Upper lobe of left lung (tissue), 4 donors: Measurements from ENCODE around the gene AAK1.

Source experiments
- EP300 ChIP-seq, 4 donors: sonication (generic); formaldehyde crosslinking; IDR thresholded peaks; one replicate each; pipeline ENCODE4 v1.5.1; 2017; ENCODE audit warnings: antibody characterized with exemption in 4 of 4, control low read depth in 2 of 4
- POLR2A ChIP-seq, 4 donors: fragments of 450-650 bp; IDR thresholded peaks; one replicate each; pipeline ENCODE4 v1.5.1; 2016 to 2017; ENCODE audit warnings: antibody characterized with exemption in 4 of 4, mild to moderate bottlenecking in 2 of 4
- POLR2AphosphoS5 ChIP-seq, 2 donors: sonication (generic); formaldehyde crosslinking; IDR thresholded peaks; one replicate each; pipeline ENCODE4 v1.5.1; 2017; ENCODE audit warnings: antibody characterized with exemption in 2 of 2
- TF ChIP-seq, protein P1 (sequence below), 6 experiments: fragments of 450-650 bp in 4 of 6; fragments of 200-600 bp in 2 of 6; sonication (generic) in 2 of 6; IDR thresholded peaks; one replicate each; pipeline ENCODE4 v1.5.1; 2016 to 2019; ENCODE audit warnings: antibody characterized with exemption in 6 of 6

DNA sequence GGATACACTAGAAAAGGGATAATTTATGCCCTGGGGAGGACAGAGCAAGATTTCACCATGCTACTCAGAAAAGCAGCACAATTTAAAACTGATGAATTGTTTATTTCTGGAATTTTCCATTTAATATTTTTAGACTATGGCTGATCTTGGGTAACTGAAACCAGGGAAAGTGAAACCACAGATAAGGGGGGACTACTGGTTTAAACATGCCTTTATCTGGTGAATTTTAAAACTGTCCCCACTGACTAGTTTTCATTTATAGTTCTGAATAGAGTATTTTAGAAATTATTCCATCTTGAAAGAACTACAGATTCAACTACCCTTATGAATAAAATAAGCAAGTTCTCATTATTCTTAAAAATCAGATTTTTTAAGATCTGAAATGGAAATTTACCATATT is 221.3 kb downstream of the AAK1 start:
- TF ChIP-seq POLR2A (IDR thresholded peaks at IDR 0.05) (no peak), POLR2AphosphoS5 (IDR thresholded peaks at IDR 0.05) (no peak), EP300 (IDR thresholded peaks at IDR 0.05) (no peak)
- TF ChIP-seq, protein P1, sequence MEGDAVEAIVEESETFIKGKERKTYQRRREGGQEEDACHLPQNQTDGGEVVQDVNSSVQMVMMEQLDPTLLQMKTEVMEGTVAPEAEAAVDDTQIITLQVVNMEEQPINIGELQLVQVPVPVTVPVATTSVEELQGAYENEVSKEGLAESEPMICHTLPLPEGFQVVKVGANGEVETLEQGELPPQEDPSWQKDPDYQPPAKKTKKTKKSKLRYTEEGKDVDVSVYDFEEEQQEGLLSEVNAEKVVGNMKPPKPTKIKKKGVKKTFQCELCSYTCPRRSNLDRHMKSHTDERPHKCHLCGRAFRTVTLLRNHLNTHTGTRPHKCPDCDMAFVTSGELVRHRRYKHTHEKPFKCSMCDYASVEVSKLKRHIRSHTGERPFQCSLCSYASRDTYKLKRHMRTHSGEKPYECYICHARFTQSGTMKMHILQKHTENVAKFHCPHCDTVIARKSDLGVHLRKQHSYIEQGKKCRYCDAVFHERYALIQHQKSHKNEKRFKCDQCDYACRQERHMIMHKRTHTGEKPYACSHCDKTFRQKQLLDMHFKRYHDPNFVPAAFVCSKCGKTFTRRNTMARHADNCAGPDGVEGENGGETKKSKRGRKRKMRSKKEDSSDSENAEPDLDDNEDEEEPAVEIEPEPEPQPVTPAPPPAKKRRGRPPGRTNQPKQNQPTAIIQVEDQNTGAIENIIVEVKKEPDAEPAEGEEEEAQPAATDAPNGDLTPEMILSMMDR (IDR thresholded peaks at IDR 0.05): no peak
